B cell (primary cell): ENCODE data around the gene PGM5.

Experiments used
- CTCF ChIP-seq: fragments of 200-600 bp; IDR thresholded peaks from one replicate; pipeline ENCODE4 v1.8.0; 2022; ENCODE audit warnings: antibody characterized with exemption, mild to moderate bottlenecking
- EZH2 ChIP-seq: IDR thresholded peaks from 2 replicates; pipeline ENCODE4 v1.6.1; 2012; ENCODE audit warnings: borderline replicate concordance, low read depth, mild to moderate bottlenecking, moderate library complexity, low read length; ENCODE audit not compliant: insufficient read depth, poor library complexity, severe bottlenecking

- no peak for TF ChIP-seq CTCF
- no peak for TF ChIP-seq EZH2
Measured at GRCh38 chr9:68515326-68516017, 159.1 kb downstream of the PGM5 start.
